ENCODE results near the gene SMLR1. TPM values are rescaled to one million over a fixed set of nuclear protein-coding genes. Genes with fewer than 3 reads are reported as not detected.

Gene SMLR1
- total RNA-seq, 2 donors from 2014 or later, result not detected

GRCh38 chr6:130870179-130870880 is 43.1 kb downstream of the SMLR1 start:
- intact Hi-C loops (cut with DNase I, micrococcal nuclease), result loop anchor here in 1 of 2 donors (5.0 kb wide), 1 partner anchor 548 kb away; no protein-coding TSS in a partner anchor
- DNase-seq, result no peak
- ATAC-seq, result no peak

GRCh38 chr6:130872250-130873095 is 45.3 kb downstream of the SMLR1 start:
- ATAC-seq, result peak; percentile 63
- intact Hi-C loops (cut with DNase I, micrococcal nuclease), result loop anchor here in 1 of 2 donors (5.0 kb wide), 1 partner anchor 550 kb away; no protein-coding TSS in a partner anchor
- DNase-seq, result peak; percentile 36 to 89

- no peak for ATAC-seq
- intact Hi-C loops (cut with DNase I, micrococcal nuclease), result loop anchor here in 1 of 2 donors (5.0 kb wide), 1 partner anchor 551 kb away; no protein-coding TSS in a partner anchor
- no peak for DNase-seq
Measured at GRCh38 chr6:130873746-130874145, 46.5 kb downstream of the SMLR1 start.

- ATAC-seq, result no peak
- intact Hi-C loops (cut with DNase I, micrococcal nuclease), result no loop called here
- no peak for DNase-seq
Measured at GRCh38 chr6:130879826-130880225, 52.6 kb downstream of the SMLR1 start.

- intact Hi-C loops (cut with DNase I, micrococcal nuclease), result no loop called here
- DNase-seq (no peak), ATAC-seq (peak; percentile 88)
Measured at GRCh38 chr6:130882370-130882769, 55.2 kb downstream of the SMLR1 start.

- ATAC-seq, result peak; percentile 86
- DNase-seq, result peak; percentile 32 to 73
- intact Hi-C loops (cut with DNase I, micrococcal nuclease), result loop anchor here (2.0 to 5.0 kb wide), 2 partner anchors 231 to 232 kb away; no protein-coding TSS in a partner anchor
Measured at GRCh38 chr6:130885392-130886192, 58.4 kb downstream of the SMLR1 start.

Other genes starting within 250 kb of the SMLR1 start
- 100 to 1,000 TPM in 1 of 2 donors, 10 to 100 TPM in 1; 77.7 to 104 TPM for gene EPB41L2, start 235.8 kb downstream of the SMLR1 start, total RNA-seq

Data from left colon (tissue), 2 donors.